Mesenchymal stem cell (in vitro differentiated cells and primary cell): ENCODE data around the gene OTULIN.

ENCODE experiments used
- DNase-seq: peaks from one replicate; pipeline ENCODE4 v3.0.0-alpha.2; 2013
- H2AFZ ChIP-seq: one replicate; pipeline ENCODE4 v1.6.1; 2013; ENCODE audit warnings: low read depth, mild to moderate bottlenecking, control low read depth, inconsistent platforms, low read length, moderate library complexity
- H2AK5ac ChIP-seq: 2 replicates; pipeline ENCODE4 v1.6.1; 2013; ENCODE audit warnings: low read length, moderate library complexity, mild to moderate bottlenecking, inconsistent platforms; ENCODE audit not compliant: severe bottlenecking
- H2BK120ac ChIP-seq: one replicate; pipeline ENCODE4 v1.6.1; 2013; ENCODE audit warnings: low read depth, mild to moderate bottlenecking, inconsistent platforms, low read length, moderate library complexity
- H2BK12ac ChIP-seq, 2 experiments: one replicate each; pipeline ENCODE4 v1.6.1; 2013; ENCODE audit warnings: inconsistent platforms in 2 of 2, low read length in 2 of 2, mild to moderate bottlenecking in 2 of 2, moderate library complexity in 2 of 2, control low read depth in 1 of 2
- H2BK15ac ChIP-seq: one replicate; pipeline ENCODE4 v1.6.1; 2013; ENCODE audit warnings: mild to moderate bottlenecking, low read depth, inconsistent platforms; ENCODE audit not compliant: poor library complexity, severe bottlenecking
- H2BK5ac ChIP-seq: 2 replicates; pipeline ENCODE4 v1.6.1; 2013; ENCODE audit warnings: low read depth, mild to moderate bottlenecking, low read length, control low read depth, inconsistent platforms; ENCODE audit not compliant: poor library complexity, severe bottlenecking
- H3K14ac ChIP-seq, 2 experiments: one replicate each; pipeline ENCODE4 v1.6.1; 2013; ENCODE audit warnings: inconsistent platforms in 2 of 2, low read length in 2 of 2, control low read depth in 1 of 2, mild to moderate bottlenecking in 1 of 2, moderate library complexity in 1 of 2
- H3K18ac ChIP-seq, 2 experiments: one replicate each; pipeline ENCODE4 v1.6.1; 2013; ENCODE audit warnings: inconsistent platforms in 2 of 2, low read length in 2 of 2, control low read depth in 1 of 2, low read depth in 1 of 2, mild to moderate bottlenecking in 1 of 2
- H3K23ac ChIP-seq, 2 experiments: one replicate each; pipeline ENCODE4 v1.6.1; 2013; ENCODE audit warnings: inconsistent platforms in 2 of 2, low read length in 2 of 2, mild to moderate bottlenecking in 2 of 2, moderate library complexity in 2 of 2, control low read depth in 1 of 2
- H3K27ac ChIP-seq: 2 replicates; pipeline ENCODE4 v1.5.1; 2013; ENCODE audit warnings: mild to moderate bottlenecking, moderate library complexity, low read length, control low read depth, inconsistent platforms; ENCODE audit not compliant: poor library complexity, severe bottlenecking
- H3K27me3 ChIP-seq, 2 experiments: 2 replicates each; pipeline versions ENCODE4 v1.6.1 to v1.7.0; 2013; ENCODE audit warnings: low read length in 2 of 2, mild to moderate bottlenecking in 2 of 2, moderate library complexity in 2 of 2, control low read depth in 1 of 2, inconsistent platforms in 1 of 2; ENCODE audit not compliant: control insufficient read depth in 1 of 2, insufficient read depth in 1 of 2
- H3K36me3 ChIP-seq, 2 experiments: 2 replicates each; pipeline versions ENCODE4 v1.6.1 to v1.7.0; 2013; ENCODE audit warnings: low read length in 2 of 2, control low read depth in 1 of 2, inconsistent platforms in 1 of 2, low read depth in 1 of 2, mild to moderate bottlenecking in 1 of 2; ENCODE audit not compliant: insufficient read depth in 2 of 2, control insufficient read depth in 1 of 2
- H3K4ac ChIP-seq, 2 experiments: one replicate each; pipeline ENCODE4 v1.6.1; 2013; ENCODE audit warnings: inconsistent platforms in 2 of 2, low read length in 2 of 2, mild to moderate bottlenecking in 2 of 2, moderate library complexity in 2 of 2, control low read depth in 1 of 2, low read depth in 1 of 2
- H3K4me1 ChIP-seq: 2 replicates; pipeline ENCODE4 v1.6.1; 2013; ENCODE audit warnings: low read depth, low read length, control low read depth; ENCODE audit not compliant: control insufficient read depth, insufficient read depth
- H3K4me2 ChIP-seq: 2 replicates; pipeline ENCODE4 v1.6.1; 2013; ENCODE audit warnings: low read length, mild to moderate bottlenecking, inconsistent platforms; ENCODE audit not compliant: poor library complexity, severe bottlenecking
- H3K4me3 ChIP-seq, 2 experiments: 2 replicates each; pipeline versions ENCODE4 v1.5.1 to v1.7.0; 2013; ENCODE audit warnings: low read length in 2 of 2, mild to moderate bottlenecking in 2 of 2, control low read depth in 1 of 2, low read depth in 1 of 2; ENCODE audit not compliant: insufficient read depth in 1 of 2
- H3K79me1 ChIP-seq: replicated peaks from 2 replicates; pipeline ENCODE4 v1.6.1; 2013; ENCODE audit warnings: mild to moderate bottlenecking, control low read depth, low read length, inconsistent platforms; ENCODE audit not compliant: poor library complexity, severe bottlenecking
- H3K9ac ChIP-seq: 2 replicates; pipeline ENCODE4 v1.7.0; 2013; ENCODE audit warnings: mild to moderate bottlenecking, low read length, moderate library complexity
- H3K9me3 ChIP-seq: 2 replicates; pipeline ENCODE4 v1.7.0; 2013; ENCODE audit warnings: mild to moderate bottlenecking, low read length; ENCODE audit not compliant: control insufficient read depth
- H4K8ac ChIP-seq: one replicate; pipeline ENCODE4 v1.6.1; 2013; ENCODE audit warnings: inconsistent platforms, mild to moderate bottlenecking, low read length, moderate library complexity
- H4K91ac ChIP-seq: one replicate; pipeline ENCODE4 v1.6.1; 2013; ENCODE audit warnings: mild to moderate bottlenecking, low read length, inconsistent platforms
- WGBS: methylation state at CpG from one replicate; pipeline ENCODE4 v1.1.7; 2013; ENCODE audit warnings: mixed read lengths; 5-methylcytosine and 5-hydroxymethylcytosine counted together

The OTULIN gene

DNA sequence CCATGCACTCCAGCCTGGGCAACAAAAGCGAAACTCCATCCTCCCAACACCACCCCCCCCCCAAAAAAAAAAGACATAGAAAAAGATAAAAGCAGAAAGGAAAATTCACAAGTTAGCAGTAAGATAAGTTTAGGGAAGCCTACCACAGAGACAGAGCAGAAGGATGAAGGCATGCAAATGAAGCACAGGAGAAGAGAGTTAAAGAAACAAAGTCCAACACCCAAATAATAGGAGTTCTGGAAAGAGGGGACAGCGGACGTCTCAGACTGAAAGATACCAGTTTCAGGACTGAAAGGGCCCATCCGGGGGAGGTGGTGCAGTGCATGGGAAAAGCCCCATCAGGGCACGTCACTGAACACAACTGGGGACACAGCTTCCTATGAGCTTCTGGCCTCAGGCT, 54.3 kb downstream of the OTULIN start:
- Histone ChIP-seq H3K4me1 (peaks cover 8% of the 10 kb centered on the region), H3K4ac (no peak overlapping the region), H3K9me3 (no peaks in the 10 kb centered on the region), H2AK5ac (no peak overlapping the region), H3K9ac (no peak overlapping the region), H3K27me3 (no peaks in the 10 kb centered on the region), H3K18ac (peak overlapping the region in 1 of 2 experiments; percentile 19), H4K8ac (no peak overlapping the region), H3K79me1 (peaks cover 3% of the 10 kb centered on the region), H3K36me3 (peaks cover 18 to 41% of the 10 kb centered on the region in 2 experiments), H2AFZ (no peak overlapping the region), H3K27ac (no peak overlapping the region), H2BK12ac (no peak overlapping the region), H2BK120ac (no peak overlapping the region), H3K23ac (no peak overlapping the region), H2BK15ac (no peak overlapping the region), H3K4me3 (no peak overlapping the region), H3K4me2 (no peak overlapping the region), H3K14ac (peak overlapping the region in 1 of 2 experiments; percentile 6), H4K91ac (no peak overlapping the region), H2BK5ac (no peak overlapping the region)
- 98% methylated on average over 4 of the region's 5 CpGs for WGBS
- DNase-seq: no peak

- Histone ChIP-seq H3K4ac (peak overlapping the region in 1 of 2 experiments; percentile 71), H3K4me1 (peaks cover 3% of the 10 kb centered on the region)
- 66% methylated on average over 3 of the region's 3 CpGs for WGBS
Measured at GRCh38 chr5:14720236-14720923, 55.9 kb downstream of the OTULIN start.

DNA sequence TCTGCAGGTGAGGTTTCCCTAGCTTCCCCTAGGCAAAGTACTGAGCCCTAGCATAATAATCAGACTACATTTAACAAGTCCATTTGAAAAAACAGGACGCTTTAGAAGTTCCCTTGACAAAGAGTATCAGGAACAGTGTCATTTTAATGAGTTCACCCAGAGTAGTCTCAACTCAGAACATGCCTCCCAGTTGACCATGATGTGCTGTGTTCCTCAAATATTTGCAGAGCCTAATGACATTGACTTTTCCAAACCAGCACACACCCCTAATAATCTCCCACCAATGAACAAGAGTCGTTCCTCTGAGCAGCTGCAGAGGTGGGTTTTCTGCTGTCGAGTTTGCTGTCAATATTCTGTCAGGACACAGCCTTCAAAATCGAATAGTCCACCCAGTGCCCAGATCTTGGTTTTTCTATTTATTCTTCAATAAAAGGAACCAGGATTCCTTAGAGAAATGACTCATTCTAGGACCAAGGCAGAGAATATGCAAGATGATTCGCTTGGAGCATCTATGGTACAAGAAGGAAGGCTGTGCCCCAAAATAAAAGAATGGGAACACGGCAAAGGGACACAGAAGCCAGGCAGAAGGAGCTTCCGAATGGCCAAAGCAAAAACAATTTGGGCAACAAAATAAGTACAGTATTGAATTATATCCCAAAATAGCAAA, 57.6 kb downstream of the OTULIN start:
- 96% methylated on average over 5 of the region's 7 CpGs for WGBS
- Histone ChIP-seq H3K27ac (no peak overlapping the region), H3K4me2 (no peak overlapping the region), H3K23ac (no peak overlapping the region), H3K4ac (no peak overlapping the region), H4K91ac (no peak overlapping the region), H3K9ac (no peak overlapping the region), H3K4me1 (peaks cover 12% of the 10 kb centered on the region), H2BK120ac (no peak overlapping the region), H3K36me3 (peaks cover 0 to 25% of the 10 kb centered on the region in 2 experiments), H3K27me3 (no peaks in the 10 kb centered on the region), H2AK5ac (no peak overlapping the region), H3K14ac (no peak overlapping the region), H2BK12ac (no peak overlapping the region), H2AFZ (no peak overlapping the region), H4K8ac (no peak overlapping the region), H3K18ac (no peak overlapping the region), H3K79me1 (peaks cover 2% of the 10 kb centered on the region), H3K4me3 (no peak overlapping the region), H2BK15ac (no peak overlapping the region), H3K9me3 (no peaks in the 10 kb centered on the region), H2BK5ac (no peak overlapping the region)
- DNase-seq: no peak

More at GRCh38 chr5:14720236-14720923, 55.9 kb downstream of the OTULIN start:
- Histone ChIP-seq H4K8ac (peak overlapping the region; percentile 67), H3K4me3 (no peak overlapping the region), H3K9ac (peak overlapping the region; percentile 1), H3K18ac (peak overlapping the region; percentile 54 to 93), H3K9me3 (no peaks in the 10 kb centered on the region), H3K23ac (no peak overlapping the region), H3K27me3 (no peaks in the 10 kb centered on the region), H3K27ac (no peak overlapping the region), H3K4me2 (no peak overlapping the region), H2BK12ac (no peak overlapping the region), H2AK5ac (no peak overlapping the region), H2BK120ac (no peak overlapping the region), H2BK5ac (no peak overlapping the region), H2AFZ (no peak overlapping the region), H2BK15ac (no peak overlapping the region), H3K36me3 (peaks cover 6 to 36% of the 10 kb centered on the region in 2 experiments), H3K14ac (peak overlapping the region in 1 of 2 experiments; percentile 31), H3K79me1 (peaks cover 2% of the 10 kb centered on the region), H4K91ac (no peak overlapping the region)
- peak; percentile 77 for DNase-seq

DNA sequence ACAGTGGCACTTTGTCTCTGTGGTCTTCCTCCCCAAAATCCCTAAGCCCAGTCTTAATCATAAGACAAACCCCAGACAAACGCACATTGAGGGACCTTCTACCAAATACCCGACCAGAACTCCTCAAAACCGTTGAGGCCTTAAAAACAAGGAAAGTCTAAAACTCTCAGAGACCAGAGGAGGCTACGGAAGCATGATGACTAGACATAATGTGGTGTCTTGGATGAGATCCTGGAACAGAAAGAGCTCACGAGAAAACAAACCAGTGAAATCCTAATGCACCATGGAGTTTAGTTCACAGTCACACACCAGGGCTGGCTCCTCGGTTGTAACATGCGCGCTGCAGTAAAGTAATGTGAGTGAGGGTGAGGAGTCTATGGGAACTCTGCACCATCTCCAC, 58.4 kb downstream of the OTULIN start:
- WGBS: 98% methylated on average over 5 of the region's 8 CpGs
- no peak for DNase-seq
- no peak overlapping the region for H3K14ac ChIP-seq
- no peak overlapping the region for H3K18ac ChIP-seq
- peak overlapping the region in 1 of 2 experiments; percentile 49 for H2BK12ac ChIP-seq
- H2AK5ac ChIP-seq: no peak overlapping the region
- H2BK5ac ChIP-seq: no peak overlapping the region
- no peak overlapping the region for H2BK120ac ChIP-seq
- no peak overlapping the region for H2AFZ ChIP-seq
- H3K36me3 ChIP-seq: peaks cover 0 to 21% of the 10 kb centered on the region in 2 experiments
- H3K4me1 ChIP-seq: peaks cover 12% of the 10 kb centered on the region
- H3K27me3 ChIP-seq: no peaks in the 10 kb centered on the region
- H4K8ac ChIP-seq: no peak overlapping the region
- H3K4me3 ChIP-seq: no peak overlapping the region
- H3K27ac ChIP-seq: no peak overlapping the region
- H3K23ac ChIP-seq: no peak overlapping the region
- H3K4me2 ChIP-seq: no peak overlapping the region
- no peak overlapping the region for H2BK15ac ChIP-seq
- no peak overlapping the region for H4K91ac ChIP-seq
- no peaks in the 10 kb centered on the region for H3K9me3 ChIP-seq
- H3K79me1 ChIP-seq: no peaks in the 10 kb centered on the region
- no peak overlapping the region for H3K9ac ChIP-seq
- no peak overlapping the region for H3K4ac ChIP-seq
